T47D (cell line): Measurements from ENCODE around the gene ERICH6B.

Experiments
- DNase-seq, 2 experiments: peaks; one replicate each; pipeline versions ENCODE4 v3.0.0 to v3.0.0-alpha.2; 2011 to 2012; ENCODE audit warnings: low read depth in 1 of 2, low spot score in 1 of 2
- JUND ChIP-seq: IDR thresholded peaks from 2 replicates; pipeline ENCODE4 v1.6.1; 2012; ENCODE audit warnings: low read depth
- in situ Hi-C: cut with HindIII; loops from 2 replicates; pipeline ENCODE4 v1.10.0; 2016; ENCODE audit warnings: low sequenced_read_pairs, low pct_unique_long_range_greater_than_20kb

The ERICH6B gene

DNA sequence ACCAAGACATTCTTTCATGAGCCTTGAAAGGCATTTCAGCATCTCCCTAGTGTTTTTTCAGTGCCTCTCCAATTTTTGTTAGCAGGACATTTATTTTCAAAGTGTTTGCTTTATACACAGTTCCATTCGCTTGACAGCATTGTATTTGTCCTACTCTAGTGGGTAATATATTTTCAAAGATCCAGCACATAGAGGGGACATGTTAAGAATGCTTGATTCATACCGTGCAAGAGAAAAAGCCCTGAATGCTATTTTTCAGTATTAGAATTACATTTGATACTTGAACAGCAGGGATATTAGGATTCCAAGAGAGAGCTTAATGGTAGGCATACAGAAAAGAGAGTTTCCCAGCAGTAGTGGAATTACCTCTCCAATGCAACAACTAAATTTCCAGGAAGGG, 21.3 kb downstream of the ERICH6B start:
- in situ Hi-C loops, result no loop called here
- DNase-seq, result no peak
- TF ChIP-seq JUND, result no peak

DNA sequence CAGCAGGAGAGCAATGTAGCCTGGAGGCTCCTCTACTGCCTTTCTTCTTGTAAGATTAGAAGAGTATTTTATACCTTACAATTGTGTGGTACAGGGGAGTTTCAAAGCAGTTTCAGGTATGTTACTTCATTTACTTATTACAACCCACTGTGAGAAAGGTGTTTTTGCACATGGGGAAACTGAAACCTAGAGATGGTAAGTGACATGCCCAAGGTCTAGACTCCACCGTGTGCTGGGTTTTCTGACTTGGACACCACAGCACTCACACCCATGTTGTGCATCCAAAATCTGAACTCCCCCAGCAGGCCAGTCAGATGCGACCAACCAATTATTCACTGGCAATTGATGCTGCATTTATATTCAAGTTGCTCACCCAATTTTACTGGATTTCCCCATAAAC, 22.8 kb downstream of the ERICH6B start:
- no peak for TF ChIP-seq JUND
- no peak for DNase-seq

GRCh38 chr13:45590066-45590465, 25.5 kb downstream of the ERICH6B start:
- DNase-seq, result no peak
- in situ Hi-C loops, result no loop called here
- TF ChIP-seq JUND, result no peak

More for the DNA sequence above, 22.8 kb downstream of the ERICH6B start:
- in situ Hi-C loops, result no loop called here

DNA sequence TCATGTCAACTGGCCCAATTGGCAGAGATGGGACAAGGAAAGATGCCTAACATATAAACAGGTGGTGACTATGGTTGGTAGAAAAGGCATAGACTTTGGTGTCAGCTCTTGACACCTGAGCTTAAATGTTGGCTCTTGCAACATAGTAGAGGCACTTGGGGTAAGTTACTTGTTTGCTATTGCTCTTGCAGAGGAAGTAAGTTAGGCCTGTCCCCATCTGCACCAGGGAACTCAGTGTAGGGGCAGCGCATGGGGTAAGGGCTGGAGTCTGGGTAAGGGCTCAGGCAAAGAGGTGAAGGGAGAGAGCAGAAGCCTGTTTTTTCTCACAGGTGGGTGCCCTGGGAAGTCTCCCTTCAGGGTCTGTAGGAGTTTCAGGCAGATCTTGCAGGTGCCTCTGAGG, 27.6 kb downstream of the ERICH6B start:
- in situ Hi-C loops, result no loop called here
- no peak for DNase-seq
- no peak for TF ChIP-seq JUND

GRCh38 chr13:45584816-45585215, 30.7 kb downstream of the ERICH6B start:
- no peak for TF ChIP-seq JUND
- peak in 1 of 2 experiments; percentile 26 for DNase-seq
- in situ Hi-C loops, result no loop called here

GRCh38 chr13:45582408-45583076, 33.0 kb downstream of the ERICH6B start:
- TF ChIP-seq JUND, result no peak
- no peak for DNase-seq
- in situ Hi-C loops, result no loop called here

GRCh38 chr13:45576466-45576865, 39.1 kb downstream of the ERICH6B start:
- TF ChIP-seq JUND, result no peak
- in situ Hi-C loops, result no loop called here
- DNase-seq, result no peak

DNA sequence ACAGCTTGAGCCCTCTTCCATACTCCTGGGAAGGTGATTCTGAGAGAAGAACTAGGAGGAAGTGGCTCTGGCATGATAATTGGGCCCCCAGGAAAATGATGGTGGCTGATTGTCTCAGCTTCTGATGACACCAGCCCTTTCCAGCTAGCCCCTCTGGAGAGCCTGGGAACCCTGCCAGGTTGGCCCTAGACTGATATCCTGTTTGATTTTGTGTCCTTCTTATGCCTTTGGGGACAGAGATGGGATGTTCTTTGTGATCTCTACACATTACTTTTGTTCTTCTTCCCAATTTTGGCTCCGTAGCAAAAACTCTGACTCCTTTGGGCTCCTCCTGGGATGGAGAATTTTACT, 39.7 kb downstream of the ERICH6B start:
- TF ChIP-seq JUND, result no peak

GRCh38 chr13:45575146-45575829, 40.3 kb downstream of the ERICH6B start:
- in situ Hi-C loops, result no loop called here
- DNase-seq, result no peak
- no peak for TF ChIP-seq JUND

More for the DNA sequence above, 39.7 kb downstream of the ERICH6B start:
- DNase-seq, result no peak
- in situ Hi-C loops, result no loop called here

DNA sequence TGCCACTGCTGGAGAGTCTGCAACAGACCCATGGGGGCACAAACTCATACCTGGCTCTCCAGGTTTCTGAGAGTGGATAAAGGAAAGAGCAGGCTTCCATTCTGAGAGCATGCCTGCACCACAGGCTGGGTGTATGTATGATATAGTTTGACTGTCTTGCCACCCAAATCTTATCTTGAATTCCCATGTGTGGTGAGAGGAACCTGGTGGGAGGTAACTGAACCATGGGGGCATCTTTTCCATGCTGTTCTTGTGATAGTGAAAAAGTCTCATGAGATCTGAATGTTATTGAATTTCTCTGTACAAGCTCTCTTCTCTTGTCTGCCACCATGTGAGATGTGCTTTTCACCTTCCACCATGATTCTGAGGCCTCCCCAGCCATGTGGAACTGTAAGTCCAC, 50.2 kb downstream of the ERICH6B start:
- no peak for DNase-seq
- no peak for TF ChIP-seq JUND
- in situ Hi-C loops, result no loop called here

DNA sequence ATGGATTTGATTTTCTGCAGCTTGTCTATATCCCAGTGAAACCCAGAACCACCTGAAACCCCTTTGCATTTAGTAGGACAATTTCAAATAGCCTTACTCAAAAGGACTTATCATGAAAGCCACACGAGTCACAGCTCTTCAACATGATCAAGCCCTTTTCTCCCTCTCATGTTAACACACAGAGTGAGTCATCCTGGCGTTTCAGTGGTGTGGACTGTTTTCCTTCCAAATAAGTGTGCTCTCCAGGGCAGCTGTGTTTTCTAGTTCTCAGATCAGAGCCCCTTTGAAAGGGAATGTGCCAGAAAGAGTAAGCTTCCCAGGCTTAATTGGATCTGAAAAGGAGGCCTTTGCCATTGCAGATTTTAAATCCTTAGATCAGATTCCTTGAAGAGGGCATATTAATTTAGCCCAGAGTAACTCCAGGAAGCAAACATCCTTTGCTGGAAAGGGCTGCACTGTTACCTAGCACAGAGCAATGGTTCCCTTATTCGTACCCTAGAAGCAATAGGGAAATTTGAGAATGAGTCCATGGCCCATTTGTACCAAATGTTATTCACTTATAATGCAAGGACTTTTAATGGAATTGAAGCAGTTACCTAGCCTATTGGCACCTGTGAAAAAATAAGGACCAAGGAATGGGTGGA, 51.3 kb downstream of the ERICH6B start:
- TF ChIP-seq JUND, result no peak
- DNase-seq, result no peak

GRCh38 chr13:45554604-45555109, 60.9 kb downstream of the ERICH6B start:
- DNase-seq, result peak in 1 of 2 experiments; percentile 22
- no peak for TF ChIP-seq JUND
- in situ Hi-C loops, result no loop called here

More for the DNA sequence above, 51.3 kb downstream of the ERICH6B start:
- in situ Hi-C loops, result no loop called here

- in situ Hi-C loops, result no loop called here
- TF ChIP-seq JUND, result no peak
- no peak for DNase-seq
Measured at GRCh38 chr13:45548281-45548680, 67.3 kb downstream of the ERICH6B start.

GRCh38 chr13:45546410-45546765, 69.2 kb downstream of the ERICH6B start:
- DNase-seq, result no peak
- no peak for TF ChIP-seq JUND
- in situ Hi-C loops, result no loop called here
